ENCODE measurements around the gene ALOX12B.
"Not testable (repeated sequence)": the region's sequence is repeated elsewhere in the genome, so short reads cannot be mapped to it uniquely, and the experiment has no call there.

ALOX12B gene

DNA sequence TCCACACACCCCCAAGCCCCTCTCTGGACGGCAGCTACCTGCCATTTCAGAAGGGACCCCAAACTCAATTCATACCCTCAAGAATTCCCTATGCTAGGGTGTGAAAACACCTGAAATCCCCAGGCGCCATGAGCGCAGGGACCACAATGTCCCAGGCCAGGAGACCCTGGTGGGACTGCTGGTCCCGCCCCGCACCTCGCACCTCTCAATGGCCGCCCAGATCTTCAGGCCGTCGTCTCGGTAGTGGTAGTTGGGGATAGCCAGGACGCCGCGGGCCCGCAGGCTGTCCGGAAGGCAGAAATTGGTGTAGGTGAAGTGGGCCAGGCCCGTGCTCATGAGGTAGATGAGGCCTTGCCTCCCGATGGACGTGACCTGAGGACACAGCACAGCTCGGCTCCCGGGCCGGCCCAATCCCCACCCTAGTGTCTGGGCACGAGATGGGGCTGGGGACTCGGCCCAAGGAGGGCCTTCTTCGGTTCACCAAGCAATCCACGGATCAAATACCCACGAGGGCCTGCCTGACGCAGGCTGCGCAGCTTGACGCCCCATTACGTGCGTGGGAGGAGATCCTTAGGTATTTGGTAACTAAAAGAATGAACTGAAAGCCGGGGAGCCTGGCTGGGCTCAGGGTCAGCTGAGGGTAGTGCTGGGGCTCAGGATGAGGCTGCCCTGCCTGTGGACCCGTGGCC lies 21.6 kb upstream of the ALOX12B start:
- TF ChIP-seq, protein P1, sequence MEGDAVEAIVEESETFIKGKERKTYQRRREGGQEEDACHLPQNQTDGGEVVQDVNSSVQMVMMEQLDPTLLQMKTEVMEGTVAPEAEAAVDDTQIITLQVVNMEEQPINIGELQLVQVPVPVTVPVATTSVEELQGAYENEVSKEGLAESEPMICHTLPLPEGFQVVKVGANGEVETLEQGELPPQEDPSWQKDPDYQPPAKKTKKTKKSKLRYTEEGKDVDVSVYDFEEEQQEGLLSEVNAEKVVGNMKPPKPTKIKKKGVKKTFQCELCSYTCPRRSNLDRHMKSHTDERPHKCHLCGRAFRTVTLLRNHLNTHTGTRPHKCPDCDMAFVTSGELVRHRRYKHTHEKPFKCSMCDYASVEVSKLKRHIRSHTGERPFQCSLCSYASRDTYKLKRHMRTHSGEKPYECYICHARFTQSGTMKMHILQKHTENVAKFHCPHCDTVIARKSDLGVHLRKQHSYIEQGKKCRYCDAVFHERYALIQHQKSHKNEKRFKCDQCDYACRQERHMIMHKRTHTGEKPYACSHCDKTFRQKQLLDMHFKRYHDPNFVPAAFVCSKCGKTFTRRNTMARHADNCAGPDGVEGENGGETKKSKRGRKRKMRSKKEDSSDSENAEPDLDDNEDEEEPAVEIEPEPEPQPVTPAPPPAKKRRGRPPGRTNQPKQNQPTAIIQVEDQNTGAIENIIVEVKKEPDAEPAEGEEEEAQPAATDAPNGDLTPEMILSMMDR (conservative IDR thresholded peaks at IDR 0.05; ENCODE audit: low read depth, low read length) = no peak
- DNase-seq (ENCODE audit: low read depth) = no peak
- H3K4me3 ChIP-seq (ENCODE audit: low read depth, low read length) = no peak overlapping the region

DNA sequence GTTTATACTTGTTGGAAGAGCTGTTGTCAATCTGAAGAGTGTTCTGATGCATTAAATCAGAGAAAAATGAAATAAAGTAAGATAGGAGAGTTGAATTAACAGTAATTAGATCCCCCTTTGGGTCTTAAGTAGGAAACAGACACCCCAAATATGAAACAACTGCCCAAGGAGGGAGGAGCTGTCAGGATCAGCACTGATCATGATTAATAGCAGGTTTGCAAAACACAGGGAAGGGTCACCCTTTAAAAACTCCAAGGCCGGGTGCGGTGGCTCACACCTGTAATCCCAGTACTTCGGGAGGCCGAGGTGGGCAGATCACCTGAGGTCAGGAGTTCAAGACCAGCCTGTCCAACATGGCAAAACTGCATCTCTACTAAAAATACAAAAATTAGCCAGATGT lies 19.5 kb upstream of the ALOX12B start:
- H3K4me3 ChIP-seq (ENCODE audit: low read depth, low read length); DNase-seq (ENCODE audit: low read depth): not testable (repeated sequence)

DNA sequence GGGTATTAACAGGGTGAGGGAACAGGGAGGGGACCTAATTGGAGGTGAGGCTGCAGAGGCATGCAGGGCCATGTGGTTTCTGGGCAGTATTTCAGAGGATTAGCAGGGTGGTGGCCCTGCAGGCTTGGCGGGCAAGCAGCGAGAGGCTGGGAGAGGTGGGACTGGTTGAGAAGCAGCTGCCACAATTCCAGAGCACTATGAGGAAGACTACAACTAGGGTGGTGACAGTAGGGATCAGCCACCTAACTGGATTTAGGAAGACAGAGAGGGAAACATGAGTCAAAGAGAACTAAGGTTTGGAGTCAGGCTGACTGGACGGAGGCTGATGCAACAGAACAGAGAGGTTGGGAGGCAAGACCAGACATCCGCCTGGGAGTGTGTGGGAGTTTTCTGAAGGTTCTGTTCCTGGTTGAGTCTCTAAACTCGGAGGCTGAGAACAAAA lies 18.5 kb upstream of the ALOX12B start:
- no peak overlapping the region for H3K4me3 ChIP-seq (ENCODE audit: low read depth, low read length)
- TF ChIP-seq, protein P1 (conservative IDR thresholded peaks at IDR 0.05; ENCODE audit: low read depth, low read length) = no peak

DNA sequence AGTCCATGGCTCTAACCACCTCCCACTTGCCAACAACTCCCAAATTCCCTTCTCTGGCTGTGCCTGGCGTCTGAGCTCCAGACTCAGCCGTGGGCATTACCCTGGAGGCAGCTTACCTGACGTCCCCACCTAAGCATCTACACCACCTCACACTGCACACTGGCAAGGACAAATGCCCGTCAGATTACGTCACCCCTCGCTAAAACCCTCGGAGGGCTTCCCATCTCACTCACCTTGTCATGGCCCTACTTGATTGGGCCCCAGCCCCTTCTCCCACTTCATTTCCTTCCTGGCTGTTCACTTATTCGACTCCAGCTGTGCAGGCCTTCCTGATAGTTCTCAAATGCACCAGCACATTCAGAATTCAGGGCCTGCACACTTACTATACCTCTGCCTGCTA lies 17.4 kb upstream of the ALOX12B start:
- no peak for DNase-seq (ENCODE audit: low read depth)
- H3K4me3 ChIP-seq (ENCODE audit: low read depth, low read length) = no peak overlapping the region
- TF ChIP-seq, protein P1 (conservative IDR thresholded peaks at IDR 0.05; ENCODE audit: low read depth, low read length) = no peak

More for the DNA sequence above, 18.5 kb upstream of the ALOX12B start:
- DNase-seq (ENCODE audit: low read depth) = no peak

DNA sequence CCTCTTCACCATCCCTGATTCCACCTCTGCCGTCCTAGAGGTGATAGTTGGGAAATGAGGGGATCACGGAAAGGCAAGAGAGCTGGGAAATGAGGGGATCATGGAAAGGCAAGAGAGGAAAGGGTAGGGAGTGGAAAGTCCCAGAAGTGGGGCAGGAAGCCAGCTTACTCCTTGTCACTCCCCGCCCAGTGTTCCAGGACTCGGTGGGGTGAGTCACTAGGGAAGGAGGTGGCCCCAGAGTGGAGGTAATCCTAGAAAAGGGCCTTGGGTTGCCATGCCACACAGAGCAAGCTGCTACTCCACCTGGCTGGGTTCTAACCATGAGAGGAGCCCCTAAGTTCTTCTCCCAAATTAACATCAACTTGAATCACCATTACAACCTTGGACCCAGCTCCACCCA lies 16.0 kb upstream of the ALOX12B start:
- TF ChIP-seq, protein P1 (conservative IDR thresholded peaks at IDR 0.05; ENCODE audit: low read depth, low read length) = no peak
- no peak overlapping the region for H3K4me3 ChIP-seq (ENCODE audit: low read depth, low read length)
- no peak for DNase-seq (ENCODE audit: low read depth)

DNA sequence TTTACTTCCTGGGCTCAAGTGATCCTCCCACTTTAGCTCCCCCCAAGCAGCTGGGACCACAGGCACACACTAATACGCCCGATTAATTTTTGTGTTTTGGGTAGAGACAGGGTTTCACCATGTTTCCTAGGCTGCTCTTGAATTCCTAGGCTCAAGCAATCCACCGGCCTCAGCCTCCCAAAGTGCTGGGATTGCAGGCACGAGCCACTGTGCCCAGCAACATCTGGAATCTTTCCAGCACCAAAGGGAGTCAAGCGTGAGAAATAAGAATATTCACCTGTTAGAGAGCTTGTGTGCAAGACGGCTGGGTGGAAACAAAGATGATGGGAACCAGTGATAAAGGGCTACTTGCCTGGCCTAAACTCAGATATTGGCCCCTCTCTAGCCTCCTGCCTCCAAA lies 14.2 kb upstream of the ALOX12B start:
- DNase-seq (ENCODE audit: low read depth) = no peak
- H3K4me3 ChIP-seq (ENCODE audit: low read depth, low read length) = no peak overlapping the region
- TF ChIP-seq, protein P1 (conservative IDR thresholded peaks at IDR 0.05; ENCODE audit: low read depth, low read length) = no peak

DNA sequence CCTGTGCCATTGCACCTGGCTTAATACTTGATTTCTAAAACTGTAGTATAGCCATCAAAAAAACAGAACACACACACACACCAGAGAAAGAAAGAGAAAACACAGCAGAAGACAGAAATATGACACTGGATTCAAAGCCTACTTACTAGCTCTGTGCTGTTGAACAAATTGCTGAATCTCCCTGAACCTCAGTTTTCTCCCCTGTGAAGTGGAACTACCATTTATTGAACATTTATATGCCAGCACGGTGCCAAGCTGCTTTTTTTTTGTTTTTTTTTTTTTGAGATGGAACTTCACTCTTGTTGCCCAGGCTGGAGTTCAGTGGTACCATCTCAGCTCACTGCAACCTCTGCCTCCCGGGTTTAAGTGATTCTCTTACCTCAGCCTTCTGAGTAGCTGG lies 13.2 kb upstream of the ALOX12B start:
- no peak overlapping the region for H3K4me3 ChIP-seq (ENCODE audit: low read depth, low read length)
- DNase-seq (ENCODE audit: low read depth) = no peak
- TF ChIP-seq, protein P1 (conservative IDR thresholded peaks at IDR 0.05; ENCODE audit: low read depth, low read length) = no peak

All from choroid plexus epithelial cell (primary cell).